Measurements from ENCODE around the gene LRRC4C. TPM values are rescaled to one million over a fixed set of nuclear protein-coding genes. Genes with fewer than 3 reads are reported as not detected.

Gene LRRC4C
- total RNA-seq, 2 donors from 2014 or later = 1.3 TPM; not detected in 1

DNA sequence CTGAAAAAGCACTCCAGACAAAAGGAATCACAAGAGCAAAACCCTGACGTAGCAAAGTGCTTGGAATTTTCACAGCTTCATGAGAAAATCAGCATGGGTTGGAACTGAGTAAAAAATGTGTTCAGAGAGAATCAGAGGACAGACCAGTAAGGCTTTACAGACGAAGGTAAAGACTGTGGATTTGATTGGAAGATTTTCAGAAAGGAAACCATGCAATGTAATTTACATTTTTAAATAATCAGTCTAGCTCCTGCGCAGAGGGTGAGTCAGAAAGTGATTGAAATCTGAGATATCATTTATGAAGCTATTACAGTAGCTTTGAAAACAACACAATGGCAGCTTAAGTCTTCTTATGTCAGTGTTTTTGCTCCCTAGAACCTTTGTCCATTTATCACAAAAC lies 1122.3 kb downstream of the LRRC4C start:
- Histone ChIP-seq H3K9me3 (no peaks in the 10 kb centered on the region), H3K27me3 (no peaks in the 10 kb centered on the region), H3K27ac (no peak overlapping the region), H3K36me3 (replicated peaks in 1 of 2; ENCODE audit: insufficient read depth in 1 of 2, low read depth in 2 of 2) (no peaks in the 10 kb centered on the region), H3K4me1 (no peaks in the 10 kb centered on the region), H3K4me3 (no peak overlapping the region)
- DNase-seq = no peak
- TF ChIP-seq, protein P1, sequence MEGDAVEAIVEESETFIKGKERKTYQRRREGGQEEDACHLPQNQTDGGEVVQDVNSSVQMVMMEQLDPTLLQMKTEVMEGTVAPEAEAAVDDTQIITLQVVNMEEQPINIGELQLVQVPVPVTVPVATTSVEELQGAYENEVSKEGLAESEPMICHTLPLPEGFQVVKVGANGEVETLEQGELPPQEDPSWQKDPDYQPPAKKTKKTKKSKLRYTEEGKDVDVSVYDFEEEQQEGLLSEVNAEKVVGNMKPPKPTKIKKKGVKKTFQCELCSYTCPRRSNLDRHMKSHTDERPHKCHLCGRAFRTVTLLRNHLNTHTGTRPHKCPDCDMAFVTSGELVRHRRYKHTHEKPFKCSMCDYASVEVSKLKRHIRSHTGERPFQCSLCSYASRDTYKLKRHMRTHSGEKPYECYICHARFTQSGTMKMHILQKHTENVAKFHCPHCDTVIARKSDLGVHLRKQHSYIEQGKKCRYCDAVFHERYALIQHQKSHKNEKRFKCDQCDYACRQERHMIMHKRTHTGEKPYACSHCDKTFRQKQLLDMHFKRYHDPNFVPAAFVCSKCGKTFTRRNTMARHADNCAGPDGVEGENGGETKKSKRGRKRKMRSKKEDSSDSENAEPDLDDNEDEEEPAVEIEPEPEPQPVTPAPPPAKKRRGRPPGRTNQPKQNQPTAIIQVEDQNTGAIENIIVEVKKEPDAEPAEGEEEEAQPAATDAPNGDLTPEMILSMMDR (IDR thresholded peaks at IDR 0.05) = no peak
- TF ChIP-seq POLR2A (IDR thresholded peaks at IDR 0.05) = no peak
- 48 to 61% methylated on average over 3 of the region's 3 CpGs for WGBS, 2 donors
- no peak for ATAC-seq
- intact Hi-C loops (cut with DNase I) = no loop called here

DNA sequence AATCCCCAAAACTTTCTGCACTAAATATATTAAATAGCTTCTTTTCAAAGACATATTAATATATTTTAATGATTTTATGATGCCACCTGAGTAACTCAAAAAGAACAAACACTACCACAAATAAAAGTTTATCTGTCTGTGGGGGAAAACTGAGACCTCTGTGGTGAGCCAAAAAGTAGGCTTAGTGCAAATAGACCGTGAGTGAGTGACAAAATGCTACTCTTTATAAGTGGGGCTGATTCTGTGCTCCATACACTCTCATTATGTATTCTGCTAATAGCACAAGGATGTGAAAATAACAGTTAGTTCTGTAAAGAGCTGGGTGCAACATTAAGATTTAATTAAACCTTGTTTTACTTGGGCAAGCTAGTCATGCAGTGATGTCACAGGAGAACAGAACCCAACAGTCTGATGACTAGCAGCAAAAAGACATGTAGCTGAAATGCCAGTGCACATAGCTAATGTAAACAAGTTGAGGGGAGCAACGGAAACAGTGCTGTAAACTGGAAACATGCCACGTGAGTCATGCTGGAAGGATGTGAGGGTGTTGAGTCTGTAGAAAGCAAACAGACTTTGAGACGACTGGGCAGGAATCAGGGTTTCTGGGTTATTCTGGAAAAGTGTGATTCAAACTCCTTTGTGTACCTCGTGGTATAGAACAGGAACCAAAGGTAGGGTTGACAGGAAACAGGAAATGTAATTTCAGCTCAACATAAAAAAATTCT lies 1130.4 kb downstream of the LRRC4C start:
- H3K27ac ChIP-seq = peak overlapping the region in 3 of 4 donors; percentile 38 to 41 (median 39)
- H3K36me3 ChIP-seq (replicated peaks in 1 of 2; ENCODE audit: insufficient read depth in 1 of 2, low read depth in 2 of 2) = no peaks in the 10 kb centered on the region
- H3K4me1 ChIP-seq = peaks cover 11% of the 10 kb centered on the region
- TF ChIP-seq, protein P1 (IDR thresholded peaks at IDR 0.05) = no peak
- no peak for TF ChIP-seq POLR2A (IDR thresholded peaks at IDR 0.05)
- H3K4me3 ChIP-seq = no peak overlapping the region
- DNase-seq = peak; percentile 43 to 82 (median 68)
- ATAC-seq = peak; percentile 95
- H3K27me3 ChIP-seq = no peaks in the 10 kb centered on the region
- 6 to 9% methylated on average over 5 of the region's 5 CpGs for WGBS, 2 donors
- H3K9me3 ChIP-seq = no peaks in the 10 kb centered on the region
- intact Hi-C loops (cut with DNase I) = no loop called here

DNA sequence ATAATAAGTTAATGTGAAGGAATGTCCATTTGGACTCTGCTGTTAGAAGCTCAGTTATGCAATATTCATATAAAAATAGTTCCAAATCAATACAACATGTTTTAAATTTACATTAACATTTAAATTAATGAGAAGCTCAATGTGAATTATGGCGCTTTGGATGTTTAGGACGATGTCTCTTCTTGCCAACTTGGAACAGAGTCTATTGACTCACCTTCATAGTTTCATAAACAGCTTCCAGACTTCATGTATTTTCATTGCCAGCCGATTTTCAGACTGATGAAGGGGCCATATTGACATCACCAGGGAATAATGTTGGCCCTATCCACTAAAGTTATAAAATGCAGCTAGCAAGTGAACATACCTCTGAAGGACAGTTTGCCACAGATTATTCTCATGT lies 1136.2 kb downstream of the LRRC4C start:
- DNase-seq = no peak
- H3K9me3 ChIP-seq = no peaks in the 10 kb centered on the region
- no peak for TF ChIP-seq POLR2A (IDR thresholded peaks at IDR 0.05)
- TF ChIP-seq, protein P1 (IDR thresholded peaks at IDR 0.05) = no peak
- H3K4me3 ChIP-seq = no peak overlapping the region
- no peaks in the 10 kb centered on the region for H3K27me3 ChIP-seq
- ATAC-seq = no peak
- H3K36me3 ChIP-seq (replicated peaks in 1 of 2; ENCODE audit: insufficient read depth in 1 of 2, low read depth in 2 of 2) = no peaks in the 10 kb centered on the region
- intact Hi-C loops (cut with DNase I) = no loop called here
- H3K4me1 ChIP-seq = no peaks in the 10 kb centered on the region
- WGBS, 2 donors = 59 to 62% methylated on average over 3 of the region's 3 CpGs
- no peak overlapping the region for H3K27ac ChIP-seq

DNA sequence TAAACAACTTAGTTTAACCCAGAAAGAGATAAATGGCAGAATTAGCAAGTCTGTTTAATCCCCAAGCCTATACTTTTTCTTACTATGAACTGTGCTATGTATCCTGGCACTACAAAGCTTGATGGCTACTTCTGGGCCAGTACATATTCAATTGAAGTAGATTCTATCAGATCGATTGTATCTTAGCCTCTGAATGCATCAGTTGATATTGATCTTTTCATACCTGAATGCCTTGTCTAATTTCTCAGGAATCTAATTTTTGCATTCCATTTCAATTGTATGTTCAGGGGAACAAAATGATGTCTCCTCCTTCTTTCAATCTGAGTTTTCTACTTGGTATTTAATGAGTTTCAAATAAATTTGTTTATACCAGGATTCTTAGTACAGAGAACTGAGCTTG lies 1137.9 kb downstream of the LRRC4C start:
- 19 to 24% methylated on average over 1 of the region's 1 CpG for WGBS, 2 donors
- TF ChIP-seq POLR2A (IDR thresholded peaks at IDR 0.05) = no peak
- TF ChIP-seq, protein P1 (IDR thresholded peaks at IDR 0.05) = no peak
- no peaks in the 10 kb centered on the region for H3K27me3 ChIP-seq
- no peak overlapping the region for H3K27ac ChIP-seq
- intact Hi-C loops (cut with DNase I) = no loop called here
- H3K4me1 ChIP-seq = no peaks in the 10 kb centered on the region
- H3K36me3 ChIP-seq (replicated peaks in 1 of 2; ENCODE audit: insufficient read depth in 1 of 2, low read depth in 2 of 2) = no peaks in the 10 kb centered on the region
- H3K9me3 ChIP-seq = no peaks in the 10 kb centered on the region
- DNase-seq (no peak), ATAC-seq (no peak)
- H3K4me3 ChIP-seq = no peak overlapping the region

DNA sequence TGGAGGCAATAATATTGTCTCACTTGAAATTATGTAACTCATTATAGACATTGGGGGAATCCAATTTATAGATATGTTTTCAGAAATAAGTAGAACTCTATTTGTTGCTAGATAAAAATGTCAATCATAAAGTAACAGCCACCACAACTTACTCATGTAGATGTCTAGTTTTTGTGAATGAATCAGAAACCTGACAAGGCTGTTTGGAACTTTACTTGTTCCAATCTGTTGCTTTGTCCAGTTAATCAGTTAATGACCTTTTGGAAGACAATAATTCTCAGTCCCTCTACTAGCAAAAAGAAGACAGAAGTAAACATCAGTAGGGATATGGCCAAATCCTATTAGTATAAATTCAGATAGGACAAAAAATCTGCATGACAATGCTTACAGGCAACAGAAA lies 1143.3 kb downstream of the LRRC4C start:
- intact Hi-C loops (cut with DNase I) = no loop called here
- no peak overlapping the region for H3K27ac ChIP-seq
- H3K27me3 ChIP-seq = no peaks in the 10 kb centered on the region
- no peaks in the 10 kb centered on the region for H3K36me3 ChIP-seq (replicated peaks in 1 of 2; ENCODE audit: insufficient read depth in 1 of 2, low read depth in 2 of 2)
- TF ChIP-seq POLR2A (IDR thresholded peaks at IDR 0.05) = no peak
- TF ChIP-seq, protein P1 (IDR thresholded peaks at IDR 0.05) = no peak
- no peak for ATAC-seq
- no peaks in the 10 kb centered on the region for H3K9me3 ChIP-seq
- H3K4me1 ChIP-seq = no peaks in the 10 kb centered on the region
- H3K4me3 ChIP-seq = no peak overlapping the region
- DNase-seq = no peak
